K562 (cell line): ENCODE data around the gene STARD8. TPM values are rescaled to one million over a fixed set of nuclear protein-coding genes. Genes with fewer than 3 reads are reported as not detected.

Experiments used
- ATAC-seq: fragments of 200-7000 bp; cut with Tn5 transposase; 3 replicates; pipeline ENCODE4 v1.9.1; 2020; ENCODE audit warnings: moderate library complexity
- BruUV-seq: library from RNA; stranded (reverse); fragments of 400-500 nt; replicated peaks from 2 replicates; lab custom pipeline; 2021; lab: Mats Ljungman, UMichigan
- CTCF ChIA-PET: fragments of 300-600 bp; formaldehyde crosslinking; extraction: SDS; loops from one replicate; lab custom pipeline; 2021; ENCODE audit warnings: low intra/inter-chr PET ratio; lab: Yijun Ruan, JAX
- POLR2A ChIA-PET: fragments of 300-600, 350-650 bp; sonication (Branson Sonifier 250); formaldehyde crosslinking; extraction: SDS; loops from one replicate; lab custom pipeline; 2021; ENCODE audit warnings: antibody characterized with exemption, inconsistent platforms; lab: Yijun Ruan, JAX
- DNase-seq, 4 experiments: peaks; one replicate each; pipeline versions ENCODE4 v3.0.0 to v3.0.0-alpha.2; 2011 to 2018; ENCODE audit warnings: low spot score in 3 of 4, mixed read lengths in 3 of 4; ENCODE audit errors: extremely low read depth in 1 of 4
- FAIRE-seq: peaks from 2 replicates; lab custom pipeline; 2011; peaks lifted over from hg19 to GRCh38; lab: Jason Lieb, UNC
- H2AFZ ChIP-seq: 2 replicates; pipeline ENCODE4 v1.6.0; 2011; ENCODE audit warnings: low read depth, low read length, control low read depth, inconsistent platforms
- H3K27ac ChIP-seq: fragments of 200-600 bp; 3 replicates; pipeline ENCODE4 v1.8.0; 2011; ENCODE audit warnings: low read depth, mild to moderate bottlenecking, control low read depth, inconsistent platforms, low read length, moderate library complexity, mixed read lengths; ENCODE audit errors: extremely low read depth
- H3K27me3 ChIP-seq, 2 experiments: fragments of 300-600 bp in 1 of 2; 2 replicates in 1 of 2; 3 replicates in 1 of 2; pipeline versions ENCODE4 v1.6.0 to v1.8.0; 2011; ENCODE audit warnings: inconsistent platforms in 2 of 2, low read length in 2 of 2, mild to moderate bottlenecking in 1 of 2, mixed read lengths in 1 of 2, moderate library complexity in 1 of 2; ENCODE audit not compliant: control insufficient read depth in 2 of 2, insufficient read depth in 2 of 2
- H3K36me3 ChIP-seq: fragments of 300-600 bp; 3 replicates; pipeline ENCODE4 v1.8.0; 2011; ENCODE audit warnings: mild to moderate bottlenecking, low read length, inconsistent platforms; ENCODE audit not compliant: control insufficient read depth, insufficient read depth
- H3K4me1 ChIP-seq, 2 experiments: fragments of 200-600 bp in 1 of 2; replicated peaks in 1 of 2; 2 replicates in 1 of 2; 3 replicates in 1 of 2; pipeline versions ENCODE4 v1.5.1 to v1.8.0; 2011; ENCODE audit warnings: inconsistent platforms in 2 of 2, low read length in 2 of 2, mild to moderate bottlenecking in 1 of 2, mixed read lengths in 1 of 2, moderate library complexity in 1 of 2; ENCODE audit not compliant: control insufficient read depth in 2 of 2, insufficient read depth in 2 of 2
- H3K4me2 ChIP-seq: 2 replicates; pipeline ENCODE4 v1.6.1; 2011; ENCODE audit warnings: low read length, control low read depth, inconsistent platforms, mixed read lengths; ENCODE audit not compliant: insufficient read depth
- H3K4me3 ChIP-seq: fragments of 200-600 bp; sonication (generic), shearing (Covaris generic); 2 replicates; pipeline ENCODE4 v1.5.1; 2016; ENCODE audit warnings: control low read depth, inconsistent platforms
- H3K79me2 ChIP-seq: fragments of 200-600 bp; 3 replicates; pipeline ENCODE4 v1.8.0; 2011; ENCODE audit warnings: low read length, inconsistent platforms; ENCODE audit not compliant: control insufficient read depth, insufficient read depth
- H3K9ac ChIP-seq, 2 experiments: 2 replicates each; pipeline versions ENCODE4 v1.6.0 to v1.6.1; 2011; ENCODE audit warnings: low read depth in 2 of 2, low read length in 2 of 2, control low read depth in 1 of 2, inconsistent platforms in 1 of 2, mild to moderate bottlenecking in 1 of 2, mixed read lengths in 1 of 2; ENCODE audit not compliant: insufficient read depth in 1 of 2
- H3K9me1 ChIP-seq: one replicate; pipeline ENCODE4 v1.6.0; 2011; ENCODE audit warnings: inconsistent platforms, mild to moderate bottlenecking, low read length, moderate library complexity; ENCODE audit not compliant: control insufficient read depth, insufficient read depth
- H3K9me3 ChIP-seq: replicated peaks from 2 replicates; pipeline ENCODE4 v1.5.1; 2011; ENCODE audit warnings: low read depth, low read length, inconsistent platforms; ENCODE audit not compliant: control insufficient read depth, insufficient read depth
- H4K20me1 ChIP-seq: replicated peaks from 2 replicates; pipeline ENCODE4 v1.6.1; 2011; ENCODE audit warnings: low read length, inconsistent platforms, mixed read lengths; ENCODE audit not compliant: control insufficient read depth, insufficient read depth
- TAF15 ChIP-seq: fragments of 200-400 bp; formaldehyde crosslinking; IDR thresholded peaks from 2 replicates; pipeline ENCODE4 v1.6.1; 2017; ENCODE audit warnings: mild to moderate bottlenecking, low read depth, low read length, moderate library complexity
- ZNF263 ChIP-seq: sonication (generic); formaldehyde crosslinking; IDR thresholded peaks from 2 replicates; pipeline ENCODE4 v1.8.0; 2022; ENCODE audit warnings: mild to moderate bottlenecking, missing genetic modification reagents, borderline replicate concordance
- ZNF282 ChIP-seq: sonication (generic); formaldehyde crosslinking; IDR thresholded peaks from 2 replicates; pipeline ENCODE4 v1.8.1; 2023; ENCODE audit warnings: missing genetic modification reagents
- ZNF384 ChIP-seq: IDR thresholded peaks from 2 replicates; pipeline ENCODE4 v1.6.1; 2012; ENCODE audit warnings: low read depth, low read length, improper control_type of control experiment
- ZNF41 ChIP-seq: fragments of 250-450 bp; sonication (Bioruptor Pico); conservative IDR thresholded peaks from 2 replicates; pipeline ENCODE4 v1.4.0; 2020; ENCODE audit warnings: mild to moderate bottlenecking
- WGBS: fragments of 100-300 bp; shearing (Covaris generic); methylation state at CpG from one replicate; pipeline ENCODE4 v1.1.6; 2016; ENCODE audit warnings: low coverage, mixed read lengths; ENCODE audit not compliant: insufficient coverage; ENCODE audit errors: missing lambda C conversion rate; 5-methylcytosine and 5-hydroxymethylcytosine counted together
- in situ Hi-C: fragments of 300-500 bp; cut with MboI; formaldehyde crosslinking; loops from 4 replicates; pipeline ENCODE4 v1.15.0; 2018; ENCODE audit warnings: inconsistent platforms, mixed read lengths
- intact Hi-C: fragments of 100-400 bp; cut with micrococcal nuclease; formaldehyde crosslinking; loops from 2 replicates; pipeline ENCODE4 v1.14.2; 2022
- polyA plus RNA-seq, 8 experiments: library from polyadenylated mRNA; depleted of rRNA in 4 of 8; stranded (reverse) in 5 of 8; unstranded in 3 of 8; fragments of >200 nt; fragmentation: Nextera tagmentation in 2 of 8; fragmentation: Illumina TruSeq in 1 of 8; extraction: Ambion mirVana in 2 of 8; extraction: Trizol in 1 of 8; gene quantifications; 2 replicates each; pipeline versions ENCODE4 v1.2.1 to v1.2.3, GENCODE V29; 2011 to 2014; ENCODE audit warnings: inconsistent platforms in 1 of 8, missing spikeins in 1 of 8
- total RNA-seq, 7 experiments: library from RNA; depleted of rRNA in 6 of 7; stranded (reverse); fragments of >200 nt in 6 of 7; fragmentation: Illumina TruSeq in 2 of 7; extraction: Trizol in 2 of 7; gene quantifications; 2 replicates each; pipeline versions ENCODE4 v1.2.1 to v1.2.3, GENCODE V29; 2011 to 2021; ENCODE audit warnings: low replicate concordance in 1 of 7
- TF ChIP-seq, protein P1 (sequence below), 2 experiments: fragments of 200-800 bp in 1 of 2; sonication (Bioruptor generic) in 1 of 2; sonication (generic) in 1 of 2; formaldehyde crosslinking in 1 of 2; IDR thresholded peaks in 1 of 2; conservative IDR thresholded peaks in 1 of 2; 2 replicates each; pipeline versions ENCODE4 v1.5.0 to v1.6.1; 2016 to 2020; ENCODE audit warnings: missing compliant biosample characterization in 1 of 2, missing genetic modification characterization in 1 of 2, missing genetic modification reagents in 1 of 2

The STARD8 gene
- total and polyA plus RNA-seq, 9 of the 15 experiments (the other 6 are each of a cell fraction or from before 2014, with no cell fraction given) = 1.6 to 35.0 (median 15.9) TPM

DNA sequence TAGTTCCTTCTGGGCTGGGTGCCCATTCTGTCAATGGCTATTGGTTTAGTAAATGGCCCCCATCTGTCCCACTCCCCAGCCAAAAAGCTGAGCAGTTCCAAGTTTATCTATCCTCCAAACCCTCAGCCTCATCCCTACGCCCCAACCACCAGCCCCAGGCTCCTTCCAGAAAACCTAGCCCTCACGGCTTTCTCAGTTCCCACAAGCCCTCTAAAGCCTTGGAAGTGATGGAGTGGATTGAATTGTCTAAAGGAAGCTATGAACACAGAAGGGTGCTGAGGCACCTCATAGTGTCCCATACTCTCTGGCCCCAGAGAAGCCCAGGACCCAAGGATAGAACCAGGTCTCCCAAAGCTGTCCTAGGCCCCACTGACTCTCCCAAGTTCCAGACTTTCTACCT, 105.8 kb downstream of the STARD8 start:
- BruUV-seq = no TSS peak
- FAIRE-seq (no peak), ATAC-seq (no peak), DNase-seq (no peak)
- ChIA-PET CTCF (no interaction called here), POLR2A (interaction anchor here (0.6 kb wide), 1 partner anchor 9 kb away, joined by 3 read pairs; no protein-coding TSS in a partner anchor)
- H3K36me3 ChIP-seq = no peaks in the 10 kb centered on the region
- TF ChIP-seq, protein P1, sequence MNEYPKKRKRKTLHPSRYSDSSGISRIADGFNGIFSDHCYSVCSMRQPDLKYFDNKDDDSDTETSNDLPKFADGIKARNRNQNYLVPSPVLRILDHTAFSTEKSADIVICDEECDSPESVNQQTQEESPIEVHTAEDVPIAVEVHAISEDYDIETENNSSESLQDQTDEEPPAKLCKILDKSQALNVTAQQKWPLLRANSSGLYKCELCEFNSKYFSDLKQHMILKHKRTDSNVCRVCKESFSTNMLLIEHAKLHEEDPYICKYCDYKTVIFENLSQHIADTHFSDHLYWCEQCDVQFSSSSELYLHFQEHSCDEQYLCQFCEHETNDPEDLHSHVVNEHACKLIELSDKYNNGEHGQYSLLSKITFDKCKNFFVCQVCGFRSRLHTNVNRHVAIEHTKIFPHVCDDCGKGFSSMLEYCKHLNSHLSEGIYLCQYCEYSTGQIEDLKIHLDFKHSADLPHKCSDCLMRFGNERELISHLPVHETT (CRISPR knock-in tag; conservative IDR thresholded peaks at IDR 0.05 in 1 of 2, IDR thresholded peaks at IDR 0.05 in 1 of 2) = no peak
- TF ChIP-seq ZNF263 (CRISPR knock-in tag) (no peak), ZNF384 (no peak)
- intact Hi-C loops (no loop called here), in situ Hi-C loops (no loop called here)
- H3K79me2 ChIP-seq = no peaks in the 10 kb centered on the region
- H4K20me1 ChIP-seq = no peaks in the 10 kb centered on the region
- no peaks in the 10 kb centered on the region; a peak in 1 of 5 replicates for H3K4me1 ChIP-seq
- H3K9ac ChIP-seq = no peak overlapping the region
- no peak overlapping the region for H3K27ac ChIP-seq
- H3K27me3 ChIP-seq = no peaks in the 10 kb centered on the region
- no peaks in the 10 kb centered on the region for H3K9me3 ChIP-seq
- WGBS = 0% methylated on average over 2 of the region's 2 CpGs
- H3K9me1 ChIP-seq = no peaks in the 10 kb centered on the region
- no peak overlapping the region for H3K4me3 ChIP-seq
- no peak overlapping the region for H2AFZ ChIP-seq
- no peak overlapping the region for H3K4me2 ChIP-seq

DNA sequence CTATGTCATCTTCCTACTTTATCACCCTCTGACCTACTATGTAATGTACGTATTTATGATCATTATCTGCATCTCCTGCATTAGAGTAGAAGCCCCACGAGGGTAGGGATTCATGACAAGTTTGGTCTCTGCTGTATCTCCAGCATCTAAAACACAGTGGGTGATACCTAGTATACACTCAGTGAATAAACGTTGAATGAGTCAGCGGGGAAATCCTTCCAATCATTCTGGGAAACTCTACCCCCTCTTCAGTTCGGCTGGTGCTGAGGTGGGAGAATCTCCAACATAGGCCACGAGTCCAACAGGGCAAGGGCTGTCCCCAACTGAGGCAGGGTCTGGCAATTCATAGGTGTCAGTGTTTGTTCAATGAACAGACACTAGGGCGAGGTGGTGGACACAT, 106.9 kb downstream of the STARD8 start:
- H3K27ac ChIP-seq = no peak overlapping the region
- H3K27me3 ChIP-seq = no peaks in the 10 kb centered on the region
- H3K4me3 ChIP-seq = no peak overlapping the region
- FAIRE-seq (no peak), ATAC-seq (no peak)
- no TSS peak for BruUV-seq
- H3K9me3 ChIP-seq = no peaks in the 10 kb centered on the region
- WGBS = 2% methylated on average over 6 of the region's 7 CpGs
- H3K79me2 ChIP-seq = no peaks in the 10 kb centered on the region
- in situ Hi-C loops = no loop called here
- TF ChIP-seq TAF15 = no peak
- TF ChIP-seq ZNF41 = no peak
- TF ChIP-seq ZNF282 (CRISPR knock-in tag) = no peak
- TF ChIP-seq, all 486 proteins: peak for 0
- Histone ChIP-seq H3K36me3 (no peaks in the 10 kb centered on the region), H2AFZ (no peak overlapping the region), H3K4me2 (no peak overlapping the region), H3K4me1 (no peaks in the 10 kb centered on the region; a peak in 1 of 5 replicates), H3K9me1 (no peaks in the 10 kb centered on the region), H4K20me1 (no peaks in the 10 kb centered on the region), H3K9ac (no peak overlapping the region)
- ChIA-PET CTCF (no interaction called here), POLR2A (no interaction called here)
- DNase-seq = no peak
- intact Hi-C loops = no loop called here
